HG03469 (cell line): ENCODE data around the gene PRUNE1.

Source experiments
- ATAC-seq: cut with Tn5 transposase; IDR thresholded peaks from one replicate; pipeline ENCODE4 v1.9.1; 2021; ENCODE audit warnings: mild to moderate bottlenecking, moderate library complexity, moderate number of reproducible peaks; ENCODE audit not compliant: unreplicated experiment

Gene PRUNE1

GRCh38 chr1:151008244-151009205, at the start of gene PRUNE1:
PRUNE1 (plus strand) TSS chr1:151008449; CDS start chr1:151008633, 184 bp downstream.
- ATAC-seq = peak; percentile 47

- no peak for ATAC-seq
Observed at GRCh38 chr1:150960646-150961045, 47.6 kb upstream of the PRUNE1 start.

- ATAC-seq = no peak
Observed at GRCh38 chr1:150961756-150962155, 46.5 kb upstream of the PRUNE1 start.

GRCh38 chr1:150963321-150964163, 44.7 kb upstream of the PRUNE1 start:
- ATAC-seq = no peak

- ATAC-seq = no peak
Observed at GRCh38 chr1:150964164-150964489, 44.1 kb upstream of the PRUNE1 start.

- no peak for ATAC-seq
Observed at GRCh38 chr1:150965605-150966004, 42.6 kb upstream of the PRUNE1 start.

- no peak for ATAC-seq
Observed at GRCh38 chr1:150966011-150966410, 42.2 kb upstream of the PRUNE1 start.

- no peak for ATAC-seq
Observed at GRCh38 chr1:150967936-150968335, 40.3 kb upstream of the PRUNE1 start.

- no peak for ATAC-seq
Observed at GRCh38 chr1:150968491-150968890, 39.8 kb upstream of the PRUNE1 start.

GRCh38 chr1:150969626-150970025, 38.6 kb upstream of the PRUNE1 start:
- no peak for ATAC-seq

GRCh38 chr1:150970808-150971582, 37.3 kb upstream of the PRUNE1 start:
- no peak for ATAC-seq

GRCh38 chr1:150971583-150972416, 36.4 kb upstream of the PRUNE1 start:
- no peak for ATAC-seq

- no peak for ATAC-seq
Observed at GRCh38 chr1:150972417-150972940, 35.8 kb upstream of the PRUNE1 start.

- ATAC-seq = no peak
Observed at GRCh38 chr1:150973258-150973835, 34.9 kb upstream of the PRUNE1 start.

- ATAC-seq = no peak
Observed at GRCh38 chr1:150973836-150974579, 34.2 kb upstream of the PRUNE1 start.

- no peak for ATAC-seq
Observed at GRCh38 chr1:150974580-150975478, 33.4 kb upstream of the PRUNE1 start, which contains the start of gene CERS2. CERS2 (minus strand) TSS chr1:150974835; CDS start chr1:150969090, 5,745 bp downstream.

GRCh38 chr1:150976401-150976821, 31.8 kb upstream of the PRUNE1 start:
- ATAC-seq = no peak
